ENCODE measurements around the gene RBM47.
"Not testable (repeated sequence)": the region's sequence is repeated elsewhere in the genome, so short reads cannot be mapped to it uniquely, and the experiment has no call there.

Gene RBM47

DNA sequence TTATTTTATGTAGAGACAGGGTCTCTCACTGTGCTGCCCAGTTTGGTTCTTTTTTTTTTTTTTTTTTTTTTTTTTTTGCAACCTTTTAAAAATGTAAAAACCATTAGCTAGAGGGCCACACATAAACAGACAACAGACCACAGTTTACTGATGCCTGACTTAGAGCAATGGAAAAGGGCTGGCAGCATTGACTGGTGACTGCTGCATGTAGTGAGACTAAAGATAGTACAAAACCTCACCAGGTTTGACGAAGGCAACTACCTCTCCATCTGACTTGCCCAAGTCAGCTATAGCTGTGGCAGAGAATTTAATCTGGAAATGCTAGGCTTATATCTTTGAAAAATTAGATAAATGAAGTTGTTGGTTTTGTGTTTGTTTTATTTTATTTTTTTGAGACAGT is 102.9 kb downstream of the RBM47 start:
- no peak for DNase-seq (ENCODE audit: low read depth)

- peak; percentile 83 for DNase-seq (ENCODE audit: low read depth)
Observed at GRCh38 chr4:40525752-40526598, 103.7 kb downstream of the RBM47 start.

DNA sequence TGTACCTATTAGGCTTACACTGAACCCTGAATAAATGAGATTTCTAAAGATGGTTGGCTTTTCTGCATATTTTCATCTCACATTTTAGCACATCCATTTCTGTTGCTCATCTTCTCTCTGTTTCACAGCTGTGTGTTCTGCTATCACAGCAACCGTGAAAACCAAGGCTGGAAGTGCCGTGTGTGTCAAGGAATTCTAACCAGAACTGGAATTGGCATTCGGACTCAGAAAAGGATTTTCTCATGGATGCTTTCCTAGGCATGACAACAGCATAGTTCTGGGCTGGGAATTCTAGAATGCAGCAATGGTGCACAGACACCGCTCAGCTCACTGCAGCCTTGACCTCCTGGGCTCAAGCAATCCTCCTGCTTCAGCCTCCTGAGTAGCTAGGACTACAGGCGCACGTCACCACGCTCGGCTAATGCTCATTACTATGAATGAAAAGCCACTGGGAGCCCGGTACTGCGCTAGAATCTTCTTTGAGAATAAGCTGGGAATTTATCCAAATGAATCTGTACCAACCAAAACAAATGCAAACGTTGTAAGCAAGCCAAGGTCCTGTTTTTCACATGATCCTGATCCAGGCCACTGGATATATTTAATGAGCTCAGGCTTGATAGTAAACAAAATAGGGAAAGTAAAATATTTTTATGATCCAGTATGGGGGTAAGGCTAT is 105.2 kb downstream of the RBM47 start:
- no peak for DNase-seq (ENCODE audit: low read depth)

GRCh38 chr4:40523581-40523980 is 106.1 kb downstream of the RBM47 start:
- no peak for DNase-seq (ENCODE audit: low read depth)

GRCh38 chr4:40521957-40522356 is 107.7 kb downstream of the RBM47 start:
- no peak for DNase-seq (ENCODE audit: low read depth)

DNA sequence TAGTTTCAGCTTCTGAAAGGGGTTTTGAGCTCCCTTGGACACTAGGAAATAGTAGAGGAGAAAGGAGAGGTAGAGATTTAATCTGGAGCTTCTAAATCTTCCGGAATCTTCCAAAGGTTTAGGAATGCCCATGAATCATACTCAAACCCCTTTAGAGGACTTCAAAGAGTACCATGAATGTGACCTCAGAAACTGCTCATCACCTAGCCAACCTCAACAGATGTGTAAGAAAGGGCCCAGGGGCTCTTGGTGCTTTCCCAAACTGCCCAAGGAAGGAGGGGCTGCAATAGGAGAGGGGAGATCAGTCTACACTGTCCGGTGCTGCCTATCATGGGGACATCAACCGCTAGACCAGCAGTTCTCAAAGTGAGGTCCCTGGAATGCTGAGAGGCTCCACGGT is 109.1 kb downstream of the RBM47 start:
- no peak for DNase-seq (ENCODE audit: low read depth)

- not testable (repeated sequence) for DNase-seq (ENCODE audit: low read depth)
Observed at GRCh38 chr4:40517081-40517480, 112.6 kb downstream of the RBM47 start.

GRCh38 chr4:40516651-40517050 is 113.0 kb downstream of the RBM47 start:
- no peak for DNase-seq (ENCODE audit: low read depth)

- DNase-seq (ENCODE audit: low read depth): no peak
Observed at GRCh38 chr4:40515398-40516293, 114.0 kb downstream of the RBM47 start.

DNA sequence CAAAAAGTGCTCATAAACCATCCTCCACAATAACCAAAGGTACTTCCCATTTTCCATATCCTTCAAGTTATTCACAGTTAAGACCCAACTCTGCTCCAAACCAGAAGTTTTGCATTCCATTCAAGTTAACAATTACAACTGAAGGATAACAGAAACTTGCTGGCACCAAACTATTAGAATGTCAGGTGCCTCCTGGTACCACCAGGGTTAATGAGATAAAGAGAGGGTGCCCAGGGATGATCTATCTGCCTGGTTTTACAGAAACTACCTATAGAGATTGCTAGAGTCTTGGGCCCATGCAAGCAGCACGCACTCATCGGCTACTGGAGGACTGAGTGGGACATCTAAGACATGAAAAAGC is 114.6 kb downstream of the RBM47 start:
- no peak for DNase-seq (ENCODE audit: low read depth)

GRCh38 chr4:40514497-40514951 is 115.1 kb downstream of the RBM47 start:
- DNase-seq (ENCODE audit: low read depth): no peak

DNA sequence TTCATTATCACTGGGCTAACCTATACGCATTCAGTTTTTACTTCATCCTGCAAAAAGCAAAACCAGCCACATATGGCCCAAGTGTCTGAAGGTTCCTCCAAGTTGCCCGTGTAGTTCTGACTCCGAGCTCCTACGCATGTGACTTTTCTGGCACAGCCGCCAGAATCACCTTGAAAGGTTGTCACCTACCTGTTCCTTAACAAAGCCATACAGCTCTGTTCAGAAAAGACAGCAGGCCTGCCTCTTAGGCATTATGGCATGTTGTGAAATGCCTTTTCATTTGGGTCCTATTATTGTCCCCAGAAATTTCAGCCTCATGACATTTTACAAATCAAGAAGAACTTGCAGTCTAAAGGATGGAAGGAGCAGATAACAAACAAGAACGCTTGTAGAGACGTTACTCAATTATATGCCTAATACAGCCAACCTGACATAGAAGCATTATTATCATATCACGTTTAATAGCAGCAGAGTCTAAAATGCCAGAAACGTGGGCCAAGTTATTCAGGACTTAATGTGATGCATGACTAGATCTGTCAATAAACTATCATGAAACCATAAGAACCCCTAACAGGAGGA is 118.5 kb downstream of the RBM47 start:
- no peak for DNase-seq (ENCODE audit: low read depth)

DNA sequence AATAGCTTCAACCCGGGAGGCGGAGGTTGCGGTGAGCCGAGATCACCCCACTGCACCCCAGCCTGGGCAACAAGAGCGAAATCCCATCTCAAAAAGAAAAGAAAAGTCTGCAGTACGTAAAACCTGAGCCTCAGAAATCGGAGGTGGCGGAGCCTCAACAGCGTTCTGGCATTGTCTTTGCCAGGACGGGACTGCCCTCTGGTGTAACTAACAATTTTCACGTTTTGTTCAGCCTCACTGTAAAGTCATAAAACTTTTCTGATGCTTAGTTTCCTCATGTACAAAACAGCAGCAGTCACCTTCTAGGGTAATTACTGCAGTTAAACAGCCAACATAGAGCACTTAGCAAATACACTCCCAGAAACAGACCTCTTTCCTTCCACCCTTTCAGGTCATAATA is 121.7 kb downstream of the RBM47 start:
- DNase-seq (ENCODE audit: low read depth): no peak

GRCh38 chr4:40506492-40506891 is 123.2 kb downstream of the RBM47 start:
- no peak for DNase-seq (ENCODE audit: low read depth)

- DNase-seq (ENCODE audit: low read depth): no peak
Observed at GRCh38 chr4:40506066-40506465, 123.6 kb downstream of the RBM47 start.

- no peak for DNase-seq (ENCODE audit: low read depth)
Observed at GRCh38 chr4:40502934-40503333, 126.7 kb downstream of the RBM47 start.

GRCh38 chr4:40502220-40502619 is 127.4 kb downstream of the RBM47 start:
- no peak for DNase-seq (ENCODE audit: low read depth)

DNA sequence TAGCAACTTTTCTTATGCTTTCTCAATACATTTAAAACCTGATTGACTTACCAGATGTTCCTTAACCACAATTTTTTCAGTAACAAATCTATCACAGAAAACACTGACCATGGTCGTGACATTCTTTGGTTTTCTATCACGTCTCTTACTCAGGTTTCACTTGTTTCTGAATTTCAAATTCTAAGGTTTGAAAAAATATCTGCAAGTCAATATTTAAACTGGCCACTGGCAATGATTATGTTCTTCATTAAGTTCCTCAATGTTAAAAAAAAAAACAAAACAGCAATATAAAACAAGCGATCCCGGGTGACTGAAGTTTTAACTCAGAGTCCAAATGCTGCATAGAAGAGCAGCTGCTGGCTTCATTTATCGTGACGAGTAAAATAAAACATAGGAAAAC is 128.9 kb downstream of the RBM47 start:
- DNase-seq (ENCODE audit: low read depth): no peak

DNA sequence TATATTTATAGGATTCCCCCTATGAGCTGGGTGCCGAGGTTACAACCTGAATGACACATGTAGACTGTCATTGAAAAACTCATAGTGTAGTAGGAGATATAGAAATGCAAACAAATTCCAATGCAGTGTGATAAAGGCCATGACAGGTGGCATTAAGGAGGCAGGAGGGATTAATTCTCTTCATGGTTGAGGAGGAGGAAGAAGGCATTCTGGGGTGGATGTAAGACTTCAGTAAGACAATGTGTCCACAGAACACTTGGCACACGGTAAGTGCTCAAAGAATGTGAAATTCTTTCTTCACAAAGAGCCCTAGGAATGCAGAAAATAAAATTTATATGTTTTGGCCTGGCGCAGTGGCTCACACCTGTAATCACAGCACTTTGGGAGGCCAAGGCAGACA is 136.5 kb downstream of the RBM47 start:
- DNase-seq (ENCODE audit: low read depth): no peak

- DNase-seq (ENCODE audit: low read depth): no peak
Observed at GRCh38 chr4:40492691-40493090, 137.0 kb downstream of the RBM47 start.

DNA sequence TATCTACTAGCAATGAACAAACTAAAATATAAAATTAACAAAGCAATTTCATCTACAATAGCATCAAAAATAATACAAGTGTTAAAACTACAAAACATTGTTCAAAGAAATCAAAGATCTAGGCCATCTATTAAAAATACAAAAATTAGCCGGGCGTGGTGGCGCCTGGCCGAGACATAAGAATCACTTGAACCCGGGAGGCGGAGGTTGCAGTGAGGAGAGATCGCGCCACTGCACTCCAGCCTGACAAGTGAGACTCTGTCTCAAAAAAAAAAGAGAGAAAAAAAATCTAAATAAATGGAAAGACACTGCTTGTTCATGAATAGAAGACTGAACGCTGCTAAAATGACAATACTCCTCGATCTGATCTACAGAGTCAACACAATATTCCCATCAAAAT is 139.2 kb downstream of the RBM47 start:
- DNase-seq (ENCODE audit: low read depth): no peak

GRCh38 chr4:40489961-40490360 is 139.7 kb downstream of the RBM47 start:
- no peak for DNase-seq (ENCODE audit: low read depth)
